ENCODE data around the gene IRF9. TPM values are rescaled to one million over a fixed set of nuclear protein-coding genes. Genes with fewer than 3 reads are reported as not detected.
A peak's percentile ranks its signal among the peaks of the same experiment; 100 is the strongest.

IRF9 gene
- total RNA-seq, 1 donor from 2014 or later, result 158 TPM

GRCh38 chr14:24185741-24186140, 24.7 kb downstream of the IRF9 start:
- no peak overlapping the region for H3K4me3 ChIP-seq
- ATAC-seq (no peak), DNase-seq (no peak)
- no peaks in the 10 kb centered on the region for H3K9me3 ChIP-seq
- TF ChIP-seq, protein P1, sequence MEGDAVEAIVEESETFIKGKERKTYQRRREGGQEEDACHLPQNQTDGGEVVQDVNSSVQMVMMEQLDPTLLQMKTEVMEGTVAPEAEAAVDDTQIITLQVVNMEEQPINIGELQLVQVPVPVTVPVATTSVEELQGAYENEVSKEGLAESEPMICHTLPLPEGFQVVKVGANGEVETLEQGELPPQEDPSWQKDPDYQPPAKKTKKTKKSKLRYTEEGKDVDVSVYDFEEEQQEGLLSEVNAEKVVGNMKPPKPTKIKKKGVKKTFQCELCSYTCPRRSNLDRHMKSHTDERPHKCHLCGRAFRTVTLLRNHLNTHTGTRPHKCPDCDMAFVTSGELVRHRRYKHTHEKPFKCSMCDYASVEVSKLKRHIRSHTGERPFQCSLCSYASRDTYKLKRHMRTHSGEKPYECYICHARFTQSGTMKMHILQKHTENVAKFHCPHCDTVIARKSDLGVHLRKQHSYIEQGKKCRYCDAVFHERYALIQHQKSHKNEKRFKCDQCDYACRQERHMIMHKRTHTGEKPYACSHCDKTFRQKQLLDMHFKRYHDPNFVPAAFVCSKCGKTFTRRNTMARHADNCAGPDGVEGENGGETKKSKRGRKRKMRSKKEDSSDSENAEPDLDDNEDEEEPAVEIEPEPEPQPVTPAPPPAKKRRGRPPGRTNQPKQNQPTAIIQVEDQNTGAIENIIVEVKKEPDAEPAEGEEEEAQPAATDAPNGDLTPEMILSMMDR (IDR thresholded peaks at IDR 0.05), result no peak
- intact Hi-C loops (cut with DNase I), result no loop called here
- H3K4me1 ChIP-seq, result peaks cover 20% of the 10 kb centered on the region
- H3K36me3 ChIP-seq, result peaks cover 71% of the 10 kb centered on the region
- no peaks in the 10 kb centered on the region for H3K27me3 ChIP-seq (ENCODE audit: low read depth)
- H3K27ac ChIP-seq, result no peak overlapping the region

DNA sequence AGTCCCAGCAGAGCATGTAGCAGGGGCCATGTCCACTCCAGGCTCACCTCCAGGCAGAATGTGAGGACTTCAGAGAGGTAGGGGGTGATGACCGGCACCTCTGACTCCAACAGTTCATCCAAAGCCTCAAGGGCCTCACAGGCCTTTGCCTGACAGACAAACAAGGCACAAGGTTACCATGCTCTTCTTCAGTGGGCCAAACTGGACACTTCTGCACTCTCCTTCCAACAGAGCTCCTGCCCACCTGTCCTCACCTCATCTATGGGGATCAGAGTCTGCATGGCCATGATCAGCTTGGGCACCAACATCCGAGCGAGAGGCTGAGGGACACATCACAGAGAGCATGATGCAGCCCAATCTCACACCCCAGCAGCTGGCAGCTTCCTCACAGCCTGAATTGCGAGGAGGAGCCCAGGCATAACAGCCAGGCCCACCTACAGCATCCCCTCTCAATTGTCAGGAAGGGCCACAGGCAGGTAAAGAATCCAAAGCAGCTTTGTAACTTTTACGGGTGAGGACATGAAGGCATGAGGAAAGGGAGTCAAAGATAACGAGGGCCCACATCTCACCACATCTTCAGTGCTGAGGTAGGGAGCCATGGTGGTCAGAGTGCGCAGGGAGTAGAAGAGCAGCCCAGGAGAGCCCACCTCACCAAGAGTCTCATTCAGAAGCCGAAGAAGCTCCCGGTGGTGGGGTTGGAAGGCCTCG, 25.9 kb downstream of the IRF9 start:
- Histone ChIP-seq H3K4me1 (peaks cover 20% of the 10 kb centered on the region), H3K36me3 (peaks cover 70% of the 10 kb centered on the region), H3K4me3 (no peak overlapping the region), H3K27ac (no peak overlapping the region), H3K27me3 (ENCODE audit: low read depth) (no peaks in the 10 kb centered on the region), H3K9me3 (no peaks in the 10 kb centered on the region)
- no peak for ATAC-seq
- intact Hi-C loops (cut with DNase I), result no loop called here
- TF ChIP-seq, protein P1 (IDR thresholded peaks at IDR 0.05), result no peak
- DNase-seq, result no peak

DNA sequence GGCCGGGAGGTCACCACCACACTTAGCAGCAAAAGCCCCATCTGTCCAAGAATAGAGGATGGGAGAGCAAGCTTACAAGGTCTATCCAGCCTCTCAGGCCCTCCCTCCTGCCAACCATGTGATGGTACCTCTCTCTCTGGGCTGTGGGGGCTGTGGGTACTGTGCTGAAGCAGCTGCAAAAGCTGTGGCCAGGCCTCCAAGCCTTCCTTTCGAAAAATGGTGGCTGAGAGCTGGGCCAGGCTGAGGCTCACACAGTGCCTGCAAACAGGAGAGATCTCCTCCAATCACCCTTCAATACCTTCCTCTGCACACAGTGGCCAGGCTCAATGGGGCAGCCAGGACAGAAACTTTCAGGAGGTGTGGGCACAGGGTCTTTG, 26.5 kb downstream of the IRF9 start:
- TF ChIP-seq, protein P1 (IDR thresholded peaks at IDR 0.05), result no peak
- H3K4me1 ChIP-seq, result peaks cover 20% of the 10 kb centered on the region
- H3K27me3 ChIP-seq (ENCODE audit: low read depth), result no peaks in the 10 kb centered on the region
- H3K27ac ChIP-seq, result peak overlapping the region; percentile 70
- H3K9me3 ChIP-seq, result no peaks in the 10 kb centered on the region
- intact Hi-C loops (cut with DNase I), result no loop called here
- peak overlapping the region; percentile 80 for H3K4me3 ChIP-seq
- ATAC-seq (no peak), DNase-seq (no peak)
- peaks cover 70% of the 10 kb centered on the region for H3K36me3 ChIP-seq

GRCh38 chr14:24188251-24189058, 27.4 kb downstream of the IRF9 start, which contains the start of gene IPO4:
TSS of gene IPO4 (minus strand) at chr14:24188816. CDS start at chr14:24188787, 29 bp downstream.
- ATAC-seq, result peak; percentile 97
- H3K4me3 ChIP-seq, result peak within 1 kb of the TSS; percentile 80
- H3K9me3 ChIP-seq, result no peaks in the 10 kb centered on the region
- DNase-seq, result peak; percentile 94
- peak within 1 kb of the TSS; percentile 70 for H3K27ac ChIP-seq
- no peaks in the 10 kb centered on the region for H3K27me3 ChIP-seq (ENCODE audit: low read depth)
- intact Hi-C loops (cut with DNase I), result no loop called here
- TF ChIP-seq, protein P1 (IDR thresholded peaks at IDR 0.05), result no peak
- peaks cover 68% of the 10 kb centered on the region for H3K36me3 ChIP-seq
- H3K4me1 ChIP-seq, result peaks cover 20% of the 10 kb centered on the region

- ATAC-seq (no peak), DNase-seq (no peak)
- Histone ChIP-seq H3K4me3 (peak overlapping the region; percentile 80), H3K9me3 (no peaks in the 10 kb centered on the region), H3K36me3 (peaks cover 62% of the 10 kb centered on the region), H3K27ac (peak overlapping the region; percentile 70), H3K4me1 (peaks cover 21% of the 10 kb centered on the region), H3K27me3 (ENCODE audit: low read depth) (no peaks in the 10 kb centered on the region)
- intact Hi-C loops (cut with DNase I), result no loop called here
- TF ChIP-seq, protein P1 (IDR thresholded peaks at IDR 0.05), result no peak
Measured at GRCh38 chr14:24189059-24189375, 28.0 kb downstream of the IRF9 start.
